GM12878 (cell line): ENCODE measurements around the gene LRRC75A.

Experiments
- CHD2 ChIP-seq: IDR thresholded peaks from 2 replicates; pipeline ENCODE4 v1.6.1; 2011; ENCODE audit warnings: low read depth, low read length, improper control_type of control experiment, borderline replicate concordance
- CREB1 ChIP-seq: IDR thresholded peaks from 2 replicates; pipeline ENCODE4 v1.6.1; 2012; ENCODE audit warnings: low read depth, mild to moderate bottlenecking, inconsistent platforms
- CREM ChIP-seq: IDR thresholded peaks from 2 replicates; pipeline ENCODE4 v1.6.1; 2014; ENCODE audit warnings: antibody characterized with exemption, low read depth
- DPF2 ChIP-seq: fragments of 450-650 bp; IDR thresholded peaks from 2 replicates; pipeline ENCODE4 v1.6.1; 2017; ENCODE audit warnings: mild to moderate bottlenecking
- ZNF24 ChIP-seq: fragments of 450-650 bp; IDR thresholded peaks from 2 replicates; pipeline ENCODE4 v1.6.1; 2017; ENCODE audit warnings: antibody characterized with exemption, mild to moderate bottlenecking
- ZSCAN29 ChIP-seq: fragments of 450-650 bp; IDR thresholded peaks from 2 replicates; pipeline ENCODE4 v1.6.1; 2017; ENCODE audit warnings: mild to moderate bottlenecking, moderate library complexity
- TF ChIP-seq, protein P1 (sequence below), 3 experiments: IDR thresholded peaks in 2 of 3; conservative IDR thresholded peaks in 1 of 3; 2 replicates each; pipeline ENCODE4 v1.5.1; 2011; ENCODE audit warnings: low read depth in 3 of 3, low read length in 3 of 3, mild to moderate bottlenecking in 3 of 3, control low read depth in 2 of 3, moderate library complexity in 2 of 3, inconsistent platforms in 1 of 3, mixed read lengths in 1 of 3; ENCODE audit not compliant: control insufficient read depth in 2 of 3, insufficient read depth in 1 of 3; ENCODE audit errors: extremely low read depth in 1 of 3
- TF ChIP-seq, protein P2 (sequence below): IDR thresholded peaks from 2 replicates; pipeline ENCODE4 v1.6.1; 2012; ENCODE audit warnings: low read depth, low read length, improper control_type of control experiment
- TF ChIP-seq, protein P3 (sequence below): IDR thresholded peaks from 2 replicates; pipeline ENCODE4 v1.6.1; 2012; ENCODE audit warnings: mild to moderate bottlenecking, low read depth, low read length

DNA sequence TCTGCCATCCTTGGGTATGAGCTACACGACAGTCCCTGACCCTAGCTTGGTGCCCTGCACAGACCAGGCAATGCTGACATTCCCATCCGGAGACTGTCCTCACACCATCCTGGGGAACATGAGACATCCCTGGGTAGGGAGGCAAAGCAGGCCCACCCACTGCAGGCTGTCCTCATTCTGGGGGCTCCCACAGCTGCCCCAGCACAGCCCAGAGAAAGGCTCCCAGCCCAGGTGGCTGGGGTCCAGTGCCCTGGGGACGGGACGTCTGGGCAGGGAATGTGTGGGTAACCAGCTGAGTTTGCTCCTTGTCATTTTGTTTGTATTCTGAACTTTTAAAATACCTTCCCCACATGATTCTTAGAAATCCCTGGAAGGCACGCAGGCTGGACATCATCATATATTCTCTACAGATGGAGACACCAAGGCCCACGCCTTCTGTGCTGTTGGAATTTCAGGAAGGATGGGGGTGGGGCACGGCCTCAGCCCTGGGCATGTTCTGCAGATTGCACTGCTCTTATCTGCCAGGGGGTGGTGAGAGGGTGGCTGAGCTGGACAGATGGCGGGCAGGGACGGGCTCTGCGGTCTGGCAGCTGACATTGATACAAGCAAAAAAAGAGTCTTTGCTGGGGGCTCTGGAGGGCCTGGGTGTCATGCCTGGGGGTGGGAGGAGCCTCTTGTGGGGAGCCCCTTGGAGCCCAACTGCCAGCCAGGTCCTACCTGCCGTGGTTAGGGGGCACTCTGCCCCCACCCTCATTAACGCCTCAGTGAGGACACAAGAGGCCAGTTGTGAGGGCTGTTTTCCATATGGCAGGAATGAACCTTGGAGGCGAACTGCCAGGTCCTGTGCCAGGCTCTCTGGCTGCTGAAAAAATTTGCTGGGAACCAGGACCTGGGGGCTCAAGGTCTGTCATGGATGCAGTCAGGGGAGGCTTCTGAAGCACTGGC is 28.4 kb downstream of the LRRC75A start:
- TF ChIP-seq, protein P1, sequence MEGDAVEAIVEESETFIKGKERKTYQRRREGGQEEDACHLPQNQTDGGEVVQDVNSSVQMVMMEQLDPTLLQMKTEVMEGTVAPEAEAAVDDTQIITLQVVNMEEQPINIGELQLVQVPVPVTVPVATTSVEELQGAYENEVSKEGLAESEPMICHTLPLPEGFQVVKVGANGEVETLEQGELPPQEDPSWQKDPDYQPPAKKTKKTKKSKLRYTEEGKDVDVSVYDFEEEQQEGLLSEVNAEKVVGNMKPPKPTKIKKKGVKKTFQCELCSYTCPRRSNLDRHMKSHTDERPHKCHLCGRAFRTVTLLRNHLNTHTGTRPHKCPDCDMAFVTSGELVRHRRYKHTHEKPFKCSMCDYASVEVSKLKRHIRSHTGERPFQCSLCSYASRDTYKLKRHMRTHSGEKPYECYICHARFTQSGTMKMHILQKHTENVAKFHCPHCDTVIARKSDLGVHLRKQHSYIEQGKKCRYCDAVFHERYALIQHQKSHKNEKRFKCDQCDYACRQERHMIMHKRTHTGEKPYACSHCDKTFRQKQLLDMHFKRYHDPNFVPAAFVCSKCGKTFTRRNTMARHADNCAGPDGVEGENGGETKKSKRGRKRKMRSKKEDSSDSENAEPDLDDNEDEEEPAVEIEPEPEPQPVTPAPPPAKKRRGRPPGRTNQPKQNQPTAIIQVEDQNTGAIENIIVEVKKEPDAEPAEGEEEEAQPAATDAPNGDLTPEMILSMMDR (IDR thresholded peaks at IDR 0.05 in 2 of 3, conservative IDR thresholded peaks at IDR 0.05 in 1 of 3; ENCODE audit: control insufficient read depth in 2 of 3, extremely low read depth in 1 of 3, insufficient read depth in 1 of 3, low read depth in 3 of 3, low read length in 3 of 3), result no peak
- TF ChIP-seq CREB1 (no peak), ZNF24 (no peak), ZSCAN29 (no peak), CREM (no peak), CHD2 (no peak), DPF2 (no peak)
- TF ChIP-seq, protein P2, sequence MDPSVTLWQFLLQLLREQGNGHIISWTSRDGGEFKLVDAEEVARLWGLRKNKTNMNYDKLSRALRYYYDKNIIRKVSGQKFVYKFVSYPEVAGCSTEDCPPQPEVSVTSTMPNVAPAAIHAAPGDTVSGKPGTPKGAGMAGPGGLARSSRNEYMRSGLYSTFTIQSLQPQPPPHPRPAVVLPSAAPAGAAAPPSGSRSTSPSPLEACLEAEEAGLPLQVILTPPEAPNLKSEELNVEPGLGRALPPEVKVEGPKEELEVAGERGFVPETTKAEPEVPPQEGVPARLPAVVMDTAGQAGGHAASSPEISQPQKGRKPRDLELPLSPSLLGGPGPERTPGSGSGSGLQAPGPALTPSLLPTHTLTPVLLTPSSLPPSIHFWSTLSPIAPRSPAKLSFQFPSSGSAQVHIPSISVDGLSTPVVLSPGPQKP, result no peak
- TF ChIP-seq, protein P3, sequence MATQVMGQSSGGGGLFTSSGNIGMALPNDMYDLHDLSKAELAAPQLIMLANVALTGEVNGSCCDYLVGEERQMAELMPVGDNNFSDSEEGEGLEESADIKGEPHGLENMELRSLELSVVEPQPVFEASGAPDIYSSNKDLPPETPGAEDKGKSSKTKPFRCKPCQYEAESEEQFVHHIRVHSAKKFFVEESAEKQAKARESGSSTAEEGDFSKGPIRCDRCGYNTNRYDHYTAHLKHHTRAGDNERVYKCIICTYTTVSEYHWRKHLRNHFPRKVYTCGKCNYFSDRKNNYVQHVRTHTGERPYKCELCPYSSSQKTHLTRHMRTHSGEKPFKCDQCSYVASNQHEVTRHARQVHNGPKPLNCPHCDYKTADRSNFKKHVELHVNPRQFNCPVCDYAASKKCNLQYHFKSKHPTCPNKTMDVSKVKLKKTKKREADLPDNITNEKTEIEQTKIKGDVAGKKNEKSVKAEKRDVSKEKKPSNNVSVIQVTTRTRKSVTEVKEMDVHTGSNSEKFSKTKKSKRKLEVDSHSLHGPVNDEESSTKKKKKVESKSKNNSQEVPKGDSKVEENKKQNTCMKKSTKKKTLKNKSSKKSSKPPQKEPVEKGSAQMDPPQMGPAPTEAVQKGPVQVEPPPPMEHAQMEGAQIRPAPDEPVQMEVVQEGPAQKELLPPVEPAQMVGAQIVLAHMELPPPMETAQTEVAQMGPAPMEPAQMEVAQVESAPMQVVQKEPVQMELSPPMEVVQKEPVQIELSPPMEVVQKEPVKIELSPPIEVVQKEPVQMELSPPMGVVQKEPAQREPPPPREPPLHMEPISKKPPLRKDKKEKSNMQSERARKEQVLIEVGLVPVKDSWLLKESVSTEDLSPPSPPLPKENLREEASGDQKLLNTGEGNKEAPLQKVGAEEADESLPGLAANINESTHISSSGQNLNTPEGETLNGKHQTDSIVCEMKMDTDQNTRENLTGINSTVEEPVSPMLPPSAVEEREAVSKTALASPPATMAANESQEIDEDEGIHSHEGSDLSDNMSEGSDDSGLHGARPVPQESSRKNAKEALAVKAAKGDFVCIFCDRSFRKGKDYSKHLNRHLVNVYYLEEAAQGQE, result no peak
